Measurements from ENCODE around the gene KIF25. TPM values are rescaled to one million over a fixed set of nuclear protein-coding genes. Genes with fewer than 3 reads are reported as not detected.
A peak's percentile ranks its signal among the peaks of the same experiment; 100 is the strongest.

KIF25 gene
- total RNA-seq, 3 donors from 2014 or later, result 0.14 to 1.1 (median 0.41) TPM

GRCh38 chr6:168026925-168027324 is 29.5 kb downstream of the KIF25 start:
- intact Hi-C loops (cut with DNase I, micrococcal nuclease), result no loop called here

GRCh38 chr6:168027521-168027920 is 30.1 kb downstream of the KIF25 start:
- Histone ChIP-seq H3K4me1 (ENCODE audit: low read depth) (peaks cover 13% of the 10 kb centered on the region), H3K9me3 (no peaks in the 10 kb centered on the region), H3K36me3 (ENCODE audit: low read depth) (no peaks in the 10 kb centered on the region), H3K4me3 (no peak overlapping the region)
- DNase-seq, result no peak
- no peak for TF ChIP-seq CTCF (IDR thresholded peaks at IDR 0.05)
- intact Hi-C loops (cut with DNase I, micrococcal nuclease), result no loop called here
- no peak for ATAC-seq

More at GRCh38 chr6:168026925-168027324, 29.5 kb downstream of the KIF25 start:
- ATAC-seq (no peak), DNase-seq (no peak)
- Histone ChIP-seq H3K36me3 (ENCODE audit: low read depth) (no peaks in the 10 kb centered on the region), H3K4me1 (ENCODE audit: low read depth) (peaks cover 13% of the 10 kb centered on the region), H3K9me3 (no peaks in the 10 kb centered on the region), H3K4me3 (no peak overlapping the region)
- no peak for TF ChIP-seq CTCF (IDR thresholded peaks at IDR 0.05)

- no peaks in the 10 kb centered on the region for H3K36me3 ChIP-seq (ENCODE audit: low read depth)
- H3K4me1 ChIP-seq (ENCODE audit: low read depth), result peaks cover 13% of the 10 kb centered on the region
- DNase-seq, result no peak
- intact Hi-C loops (cut with DNase I, micrococcal nuclease), result no loop called here
- H3K9me3 ChIP-seq, result no peaks in the 10 kb centered on the region
- TF ChIP-seq CTCF (IDR thresholded peaks at IDR 0.05), result no peak
- no peak for ATAC-seq
- no peak overlapping the region for H3K4me3 ChIP-seq
Measured at GRCh38 chr6:168028181-168028580, 30.7 kb downstream of the KIF25 start.

GRCh38 chr6:168029459-168030217 is 32.2 kb downstream of the KIF25 start:
- no peak for ATAC-seq
- peak in 1 of 3 donors; percentile 6 for DNase-seq
- intact Hi-C loops (cut with DNase I, micrococcal nuclease), result no loop called here
- Histone ChIP-seq H3K36me3 (ENCODE audit: low read depth) (no peaks in the 10 kb centered on the region), H3K9me3 (no peaks in the 10 kb centered on the region), H3K4me3 (no peak overlapping the region), H3K4me1 (ENCODE audit: low read depth) (peaks cover 2% of the 10 kb centered on the region)
- TF ChIP-seq CTCF (IDR thresholded peaks at IDR 0.05), result no peak

GRCh38 chr6:168030218-168030746 is 32.8 kb downstream of the KIF25 start:
- Histone ChIP-seq H3K9me3 (no peaks in the 10 kb centered on the region), H3K36me3 (ENCODE audit: low read depth) (no peaks in the 10 kb centered on the region), H3K4me1 (ENCODE audit: low read depth) (no peaks in the 10 kb centered on the region), H3K4me3 (no peak overlapping the region)
- intact Hi-C loops (cut with DNase I, micrococcal nuclease), result no loop called here
- peak in 1 of 3 donors; percentile 0 for DNase-seq
- no peak for TF ChIP-seq CTCF (IDR thresholded peaks at IDR 0.05)
- no peak for ATAC-seq

Measured in mucosa of descending colon (tissue), 3 donors.